NOMO-1 treated with dmso at 0.1 percent for 144 hours (cell line): Measurements from ENCODE around the gene MED16.
A peak's percentile ranks its signal among the peaks of the same experiment; 100 is the strongest.

Source experiments
- DNase-seq: peaks from one replicate; lab custom pipeline; 2025; ENCODE audit not compliant: unreplicated experiment; lab: John Stamatoyannopoulos, UW

MED16 gene

GRCh38 chr19:892894-893689 lies at the start of gene MED16, which contains the start of gene RNU6-9:
MED16 (minus strand) TSS chr19:893187; CDS start chr19:891131, 2,056 bp downstream.
RNU6-9 (plus strand) TSS chr19:893484.
- peak; percentile 88 for DNase-seq

DNA sequence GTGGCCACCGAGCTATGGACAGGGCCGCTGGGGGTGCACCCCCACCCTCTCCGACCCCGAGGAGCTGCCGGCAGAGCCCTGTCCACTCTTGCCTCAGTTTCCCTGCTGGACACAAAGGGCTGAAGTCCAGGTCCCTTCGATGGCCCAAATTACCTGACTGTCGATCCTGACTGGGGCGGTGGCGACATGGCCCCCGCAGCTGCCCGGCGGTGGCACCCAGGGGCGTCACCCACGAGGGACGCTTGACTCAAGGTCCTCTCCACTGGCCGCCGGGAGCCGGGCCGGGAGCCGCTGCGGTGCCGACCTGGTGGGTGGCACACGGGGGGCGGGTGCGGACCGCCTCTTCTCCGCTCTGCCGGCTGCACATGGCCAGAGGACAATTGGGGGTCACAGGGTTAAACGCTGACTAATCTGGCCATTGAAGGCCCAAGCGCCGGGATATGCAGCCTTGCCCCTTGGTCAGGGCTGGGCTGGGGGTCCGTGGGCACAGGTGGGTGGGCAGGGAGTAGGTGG lies 49.2 kb upstream of the MED16 start:
- no peak for DNase-seq

DNA sequence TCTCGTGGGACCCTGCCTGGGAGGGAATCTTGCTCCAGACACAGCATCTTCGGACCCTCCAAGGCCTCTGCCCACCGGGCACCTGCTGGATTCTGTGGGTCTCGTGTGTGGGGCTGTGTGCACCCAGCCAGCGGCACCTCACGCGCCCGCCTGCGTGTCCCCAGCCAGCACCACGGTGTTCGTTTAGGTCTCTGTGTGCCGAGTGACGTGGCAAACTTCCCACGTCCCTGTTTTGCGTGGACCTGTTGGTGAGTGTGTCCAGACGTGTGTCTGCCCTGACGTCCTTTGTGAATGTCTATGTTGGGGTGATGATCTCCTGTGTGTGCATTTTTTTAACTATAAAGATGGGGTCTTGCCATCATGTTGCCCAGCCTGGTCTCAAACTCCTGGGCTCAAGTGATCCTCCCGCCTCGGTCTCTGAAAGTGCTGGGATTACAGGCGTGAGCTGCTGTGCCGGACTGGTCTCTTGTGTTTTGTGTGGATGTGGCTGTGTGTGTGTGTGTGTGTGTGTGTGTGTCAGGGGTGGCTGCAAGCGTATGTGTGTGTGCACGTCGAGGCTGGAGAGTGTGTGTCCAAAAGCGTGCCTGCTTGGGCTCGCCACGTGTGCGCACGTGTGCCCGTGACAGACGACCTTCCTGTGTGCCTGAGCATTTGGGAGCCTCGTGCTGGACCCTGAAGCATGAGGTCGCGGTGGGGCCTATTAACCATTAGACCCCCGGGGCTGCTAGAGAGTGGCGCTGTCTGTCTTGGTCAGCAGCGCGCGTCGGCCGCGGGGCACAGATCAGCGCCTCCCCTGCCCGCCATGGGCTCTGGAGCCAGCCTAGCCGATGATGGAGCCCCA lies 48.5 kb upstream of the MED16 start:
- DNase-seq = no peak

DNA sequence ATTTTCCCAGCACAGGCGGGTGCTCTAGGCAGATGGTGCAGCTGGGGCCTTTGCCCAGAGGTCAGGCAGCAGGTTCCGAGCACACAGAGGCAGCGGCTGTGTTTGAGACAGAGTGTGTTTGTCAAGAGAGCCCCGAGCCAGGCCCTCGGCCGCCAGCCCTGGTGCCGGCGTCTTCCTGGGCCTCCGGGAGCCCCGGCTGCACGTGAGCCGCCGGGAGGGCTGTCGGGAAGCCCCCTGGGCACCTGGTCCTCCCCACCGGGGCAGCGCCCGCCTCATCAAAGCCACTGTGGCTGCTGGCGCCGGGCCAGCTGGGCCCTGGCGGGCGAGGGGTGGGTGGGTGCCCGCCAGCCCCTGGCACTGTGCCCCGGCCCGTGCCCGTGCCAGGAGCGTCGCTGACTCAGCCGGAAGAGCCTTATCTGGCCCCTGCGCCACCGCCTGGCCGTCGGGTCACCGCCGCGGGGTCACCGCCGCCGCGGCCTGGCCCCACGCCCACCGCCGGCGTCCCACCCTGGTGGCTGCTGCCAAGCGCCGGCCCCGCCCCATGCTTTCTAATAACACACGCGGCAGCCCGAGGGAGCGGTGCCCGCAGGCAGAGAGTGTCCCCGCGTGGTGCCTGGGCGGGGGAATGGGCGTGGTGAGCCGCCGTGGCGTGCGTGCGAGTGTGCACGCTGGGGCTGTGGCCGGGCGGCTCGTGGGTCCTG lies 47.8 kb upstream of the MED16 start:
- no peak for DNase-seq

DNA sequence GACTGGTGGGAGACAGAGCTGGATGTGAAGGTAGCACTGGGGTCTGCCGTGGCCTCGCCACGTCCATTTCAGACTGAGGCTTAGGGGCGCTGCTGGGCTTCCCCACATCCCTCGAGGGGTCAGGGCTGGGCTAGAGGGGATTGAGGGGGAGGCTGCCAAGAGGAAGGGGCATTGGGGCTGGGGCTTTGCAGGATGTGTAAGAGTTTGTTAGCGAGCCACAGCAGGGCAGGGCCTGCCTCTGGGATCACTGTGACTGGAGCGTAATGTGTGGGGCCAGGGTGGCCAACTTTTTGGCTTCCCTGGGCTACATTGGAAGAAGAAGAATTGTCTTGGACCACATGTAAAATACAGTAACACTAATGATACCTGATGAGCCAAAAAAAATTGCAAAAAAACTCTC lies 46.9 kb upstream of the MED16 start:
- DNase-seq = no peak

DNA sequence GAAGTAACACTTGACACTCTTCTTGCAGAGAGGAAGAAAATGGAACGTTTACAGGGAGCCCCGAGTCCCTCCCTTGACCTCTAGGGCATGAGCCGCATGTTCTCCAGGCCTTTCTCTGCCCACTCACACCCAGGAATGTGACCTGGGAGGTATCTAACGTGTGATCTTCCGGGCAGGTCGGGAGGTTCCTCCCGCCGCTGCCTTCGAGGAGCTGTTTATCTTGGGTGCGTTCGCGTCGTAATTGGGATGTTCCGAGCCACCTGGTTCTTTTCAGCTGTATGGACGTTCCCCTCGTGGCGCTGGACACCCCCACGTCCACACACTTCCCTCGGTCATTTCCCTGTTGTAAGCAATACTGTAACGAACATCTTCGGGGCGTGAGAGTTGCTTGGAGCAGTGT lies 46.5 kb upstream of the MED16 start:
- DNase-seq = no peak

DNA sequence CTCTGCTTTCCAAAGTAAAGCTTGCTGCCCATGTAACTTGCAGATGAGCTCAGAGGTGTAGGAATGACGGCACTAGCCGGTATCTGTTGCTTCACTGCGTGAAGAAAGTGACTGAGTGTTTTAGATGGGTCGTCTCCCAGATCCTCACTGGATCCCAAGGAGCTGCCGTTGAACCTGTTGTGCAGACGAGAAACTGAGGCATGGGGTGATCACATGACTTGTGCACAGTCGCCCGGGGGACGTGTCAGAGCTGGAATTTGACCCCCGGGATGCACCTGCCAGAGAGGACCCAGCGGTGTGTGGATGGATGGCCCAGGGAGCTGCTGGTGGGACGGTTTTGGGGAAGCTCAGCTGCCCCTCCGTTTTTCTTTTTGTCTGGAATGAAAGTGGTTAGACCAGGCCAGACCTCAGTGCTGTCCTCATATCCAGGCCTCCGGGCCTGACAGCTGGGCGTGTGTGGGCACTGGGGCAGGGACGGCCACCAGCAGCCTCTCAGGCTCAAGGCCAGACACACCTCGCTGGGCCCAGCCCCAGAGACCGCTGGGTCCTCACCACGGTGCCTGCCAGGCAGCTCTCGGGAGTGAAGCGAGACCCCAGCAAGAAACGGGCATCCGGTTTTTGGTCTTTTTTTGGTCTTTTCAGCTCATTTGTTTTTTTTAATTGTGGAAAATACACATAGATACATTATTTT lies 45.4 kb upstream of the MED16 start:
- DNase-seq = no peak

DNA sequence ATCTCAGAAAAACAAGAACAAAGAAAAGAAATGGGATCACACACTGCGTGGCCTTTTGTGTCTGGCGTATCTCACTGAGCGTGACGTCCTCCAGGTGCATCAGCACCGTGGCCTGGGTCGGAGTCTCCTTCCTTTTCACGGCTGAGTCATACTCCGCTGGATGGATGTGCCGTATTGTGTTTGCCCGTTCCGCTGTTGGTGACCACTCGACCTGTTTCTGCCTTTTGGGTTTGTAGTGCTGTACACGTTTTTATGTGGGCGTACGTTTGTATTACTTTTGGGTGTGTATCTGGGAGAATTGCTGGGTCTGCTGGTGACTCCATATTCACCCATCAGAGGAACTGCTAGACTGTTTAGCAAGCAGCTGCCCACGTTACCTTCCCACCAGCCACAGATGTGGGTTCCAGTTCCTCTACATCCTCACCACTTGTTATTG lies 44.3 kb upstream of the MED16 start:
- no peak for DNase-seq

DNA sequence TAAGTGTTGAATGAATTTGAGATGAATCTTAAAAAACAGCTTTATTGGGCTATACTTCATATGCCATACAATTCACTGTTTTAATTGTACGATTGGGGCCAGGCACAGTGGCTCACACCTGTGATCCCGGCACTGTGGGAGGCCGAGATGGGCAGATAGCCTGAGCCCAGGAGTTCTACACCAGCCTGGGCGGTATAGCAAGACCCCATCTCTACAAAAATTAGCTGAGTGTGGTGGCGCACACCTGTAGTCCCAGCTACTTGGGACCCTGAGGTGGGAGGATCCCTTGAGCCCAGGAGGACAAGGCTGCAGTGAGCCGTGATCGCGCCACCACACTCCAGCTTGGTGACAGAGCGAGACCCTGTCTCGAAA lies 43.2 kb upstream of the MED16 start:
- no peak for DNase-seq

DNA sequence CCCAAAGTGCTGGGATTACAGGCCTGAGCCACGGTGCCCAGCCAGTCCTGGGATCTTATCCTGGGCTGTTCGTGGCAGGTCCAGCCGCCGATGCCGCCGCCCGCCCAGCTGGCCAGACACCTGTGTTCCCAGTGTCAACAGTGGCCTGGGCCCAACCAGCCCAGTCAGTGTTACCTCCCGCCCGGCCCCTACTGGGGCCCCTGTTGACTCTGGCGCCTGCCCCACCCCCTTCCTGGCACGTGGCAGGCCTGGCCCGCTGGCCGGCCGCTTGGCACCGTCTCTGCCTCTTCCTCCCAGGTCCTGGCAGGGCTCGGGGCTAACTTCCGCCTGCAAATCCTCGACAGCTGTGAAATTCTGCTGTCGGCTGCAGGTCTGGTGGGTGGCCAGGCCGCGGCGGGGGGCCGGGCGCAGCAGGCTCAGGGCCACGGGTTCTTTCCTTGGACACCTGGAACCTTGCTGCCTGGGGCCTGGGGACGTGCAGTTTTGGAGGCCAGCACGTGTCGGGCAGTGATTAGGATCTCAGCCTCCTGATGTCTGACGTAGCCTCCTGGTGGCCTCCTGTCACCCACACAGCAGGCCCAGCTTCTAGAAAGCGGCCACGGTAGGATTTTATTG lies 42.0 kb upstream of the MED16 start:
- no peak for DNase-seq

GRCh38 chr19:934197-934840 lies 41.3 kb upstream of the MED16 start:
- DNase-seq = no peak

DNA sequence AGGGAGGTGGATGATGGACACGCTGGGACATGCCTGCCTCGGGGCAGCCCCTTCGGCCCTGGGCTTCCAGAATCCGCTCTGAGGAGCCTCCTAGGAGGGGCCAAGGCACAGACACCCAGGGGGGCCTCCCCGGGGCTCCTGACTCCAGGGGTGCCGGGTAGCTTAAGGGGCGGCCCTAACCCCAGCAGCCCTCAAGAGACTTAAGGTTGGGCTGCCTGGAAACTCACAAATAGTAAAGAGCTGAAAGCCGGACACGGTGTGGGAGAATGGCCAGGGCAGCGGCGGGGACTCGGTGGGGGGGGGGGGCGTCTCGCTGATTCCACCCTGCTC lies 40.5 kb upstream of the MED16 start:
- no peak for DNase-seq

- DNase-seq = no peak
Measured at GRCh38 chr19:932648-933552, 39.9 kb upstream of the MED16 start.

- DNase-seq = no peak
Measured at GRCh38 chr19:931860-932647, 39.1 kb upstream of the MED16 start.

DNA sequence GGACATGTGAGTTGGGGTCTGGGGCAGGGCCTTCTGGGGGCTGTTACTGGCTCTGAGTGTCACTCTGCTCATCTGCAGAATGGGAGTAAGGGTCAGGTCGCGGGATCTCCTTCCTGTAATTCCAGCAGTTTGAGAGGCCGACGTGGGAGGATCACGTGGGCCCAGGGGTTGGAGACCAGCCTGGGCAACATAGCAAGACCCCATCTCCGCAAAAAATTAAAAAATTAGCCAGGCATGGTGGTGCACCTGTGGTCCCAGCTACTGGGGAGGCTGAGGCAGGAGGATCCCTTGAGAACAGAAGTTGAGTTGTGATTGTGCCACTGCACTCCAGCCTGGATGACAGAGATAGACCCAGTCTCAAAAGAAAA lies 36.9 kb upstream of the MED16 start:
- DNase-seq = no peak

GRCh38 chr19:929203-929890 lies 36.4 kb upstream of the MED16 start:
- DNase-seq = no peak

DNA sequence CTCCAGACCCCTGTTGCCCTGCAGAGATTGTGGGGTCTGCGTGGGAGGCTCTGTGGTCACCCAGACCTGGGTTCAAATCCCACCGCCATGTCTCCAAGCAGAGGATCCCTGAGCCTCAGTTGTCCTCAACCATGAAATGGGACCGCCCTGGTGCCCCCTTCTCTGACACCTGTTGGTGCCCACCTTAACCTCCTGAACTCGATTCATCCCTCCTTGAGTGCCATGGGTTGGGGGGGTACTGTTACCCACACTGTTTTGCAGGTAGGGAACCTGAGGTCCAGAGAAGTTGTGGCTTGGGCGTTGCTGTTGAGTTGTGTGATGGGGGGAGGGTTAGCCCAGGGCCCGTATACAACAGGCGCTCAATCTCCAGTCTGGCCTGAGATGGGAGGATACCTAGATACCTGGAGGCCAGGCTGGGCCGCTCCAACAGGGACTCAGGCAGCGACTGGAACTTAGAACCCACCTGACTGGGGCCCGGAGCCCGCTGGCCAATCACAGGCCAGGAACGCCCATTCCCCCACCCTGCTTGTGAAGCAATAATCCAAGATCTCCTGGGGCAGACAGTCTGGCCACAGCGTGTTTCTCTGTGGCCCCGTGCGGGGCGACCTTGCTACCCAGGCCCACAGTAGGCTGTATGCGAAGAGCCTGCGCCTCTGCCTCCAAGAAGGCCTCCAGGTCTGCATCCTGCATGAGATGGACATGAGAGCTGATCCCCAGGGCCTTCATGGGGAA lies 35.6 kb upstream of the MED16 start:
- peak; percentile 51 for DNase-seq
